WTC11 (cell line): ENCODE data around the gene DEGS1.

Experiments used
- CTCF ChIP-seq: fragments of 200-600 bp; IDR thresholded peaks from 2 replicates; pipeline ENCODE4 v1.8.0; 2022; ENCODE audit warnings: antibody characterized with exemption
- TF ChIP-seq, protein P1 (sequence below): sonication (generic); formaldehyde crosslinking; IDR thresholded peaks from 2 replicates; pipeline ENCODE4 v1.8.1; 2023; ENCODE audit warnings: mild to moderate bottlenecking, missing genetic modification reagents, borderline replicate concordance

DNA sequence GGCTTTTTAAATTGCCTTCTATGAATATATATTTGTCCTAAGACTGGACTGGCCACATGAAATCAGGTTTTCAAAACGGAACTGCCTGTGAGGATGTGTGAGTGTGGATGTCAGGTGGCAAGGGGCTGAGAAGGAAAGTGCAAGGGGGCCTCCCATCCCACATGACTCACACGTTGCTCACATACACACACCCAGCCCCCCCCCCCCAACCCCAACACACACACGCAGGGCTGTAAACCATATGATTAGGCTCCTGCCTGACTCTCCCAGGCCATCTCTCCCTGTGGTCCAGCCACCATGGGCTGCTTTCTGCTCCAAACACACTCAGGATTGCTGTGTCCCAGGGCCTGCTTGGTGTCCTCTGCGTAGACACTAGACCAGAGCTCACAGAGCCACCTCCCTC lies 22.4 kb downstream of the DEGS1 start:
- TF ChIP-seq, protein P1, sequence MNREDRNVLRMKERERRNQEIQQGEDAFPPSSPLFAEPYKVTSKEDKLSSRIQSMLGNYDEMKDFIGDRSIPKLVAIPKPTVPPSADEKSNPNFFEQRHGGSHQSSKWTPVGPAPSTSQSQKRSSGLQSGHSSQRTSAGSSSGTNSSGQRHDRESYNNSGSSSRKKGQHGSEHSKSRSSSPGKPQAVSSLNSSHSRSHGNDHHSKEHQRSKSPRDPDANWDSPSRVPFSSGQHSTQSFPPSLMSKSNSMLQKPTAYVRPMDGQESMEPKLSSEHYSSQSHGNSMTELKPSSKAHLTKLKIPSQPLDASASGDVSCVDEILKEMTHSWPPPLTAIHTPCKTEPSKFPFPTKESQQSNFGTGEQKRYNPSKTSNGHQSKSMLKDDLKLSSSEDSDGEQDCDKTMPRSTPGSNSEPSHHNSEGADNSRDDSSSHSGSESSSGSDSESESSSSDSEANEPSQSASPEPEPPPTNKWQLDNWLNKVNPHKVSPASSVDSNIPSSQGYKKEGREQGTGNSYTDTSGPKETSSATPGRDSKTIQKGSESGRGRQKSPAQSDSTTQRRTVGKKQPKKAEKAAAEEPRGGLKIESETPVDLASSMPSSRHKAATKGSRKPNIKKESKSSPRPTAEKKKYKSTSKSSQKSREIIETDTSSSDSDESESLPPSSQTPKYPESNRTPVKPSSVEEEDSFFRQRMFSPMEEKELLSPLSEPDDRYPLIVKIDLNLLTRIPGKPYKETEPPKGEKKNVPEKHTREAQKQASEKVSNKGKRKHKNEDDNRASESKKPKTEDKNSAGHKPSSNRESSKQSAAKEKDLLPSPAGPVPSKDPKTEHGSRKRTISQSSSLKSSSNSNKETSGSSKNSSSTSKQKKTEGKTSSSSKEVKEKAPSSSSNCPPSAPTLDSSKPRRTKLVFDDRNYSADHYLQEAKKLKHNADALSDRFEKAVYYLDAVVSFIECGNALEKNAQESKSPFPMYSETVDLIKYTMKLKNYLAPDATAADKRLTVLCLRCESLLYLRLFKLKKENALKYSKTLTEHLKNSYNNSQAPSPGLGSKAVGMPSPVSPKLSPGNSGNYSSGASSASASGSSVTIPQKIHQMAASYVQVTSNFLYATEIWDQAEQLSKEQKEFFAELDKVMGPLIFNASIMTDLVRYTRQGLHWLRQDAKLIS (CRISPR knock-in tag) = no peak
- TF ChIP-seq CTCF = no peak
